Measurements from ENCODE around the gene RTL10.

DNA sequence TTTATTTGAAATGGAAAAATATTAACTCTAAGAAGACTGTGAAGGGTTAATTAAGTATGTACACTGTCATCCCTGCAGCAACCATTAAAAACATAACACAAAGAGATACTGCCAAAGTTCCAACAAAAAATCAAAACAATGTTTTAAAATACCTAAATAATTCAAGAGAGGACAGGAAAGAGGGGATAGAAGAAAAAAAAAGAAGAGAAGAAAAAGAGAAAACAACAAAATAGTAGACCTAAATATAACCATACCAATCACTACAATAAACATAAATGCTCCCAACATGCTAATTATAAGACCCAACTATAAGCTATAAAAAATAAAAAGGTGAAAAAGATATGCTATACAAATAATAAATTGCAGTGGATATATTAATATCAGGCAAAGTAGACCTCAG, 20.1 kb downstream of the RTL10 start:
- TF ChIP-seq, protein P1, sequence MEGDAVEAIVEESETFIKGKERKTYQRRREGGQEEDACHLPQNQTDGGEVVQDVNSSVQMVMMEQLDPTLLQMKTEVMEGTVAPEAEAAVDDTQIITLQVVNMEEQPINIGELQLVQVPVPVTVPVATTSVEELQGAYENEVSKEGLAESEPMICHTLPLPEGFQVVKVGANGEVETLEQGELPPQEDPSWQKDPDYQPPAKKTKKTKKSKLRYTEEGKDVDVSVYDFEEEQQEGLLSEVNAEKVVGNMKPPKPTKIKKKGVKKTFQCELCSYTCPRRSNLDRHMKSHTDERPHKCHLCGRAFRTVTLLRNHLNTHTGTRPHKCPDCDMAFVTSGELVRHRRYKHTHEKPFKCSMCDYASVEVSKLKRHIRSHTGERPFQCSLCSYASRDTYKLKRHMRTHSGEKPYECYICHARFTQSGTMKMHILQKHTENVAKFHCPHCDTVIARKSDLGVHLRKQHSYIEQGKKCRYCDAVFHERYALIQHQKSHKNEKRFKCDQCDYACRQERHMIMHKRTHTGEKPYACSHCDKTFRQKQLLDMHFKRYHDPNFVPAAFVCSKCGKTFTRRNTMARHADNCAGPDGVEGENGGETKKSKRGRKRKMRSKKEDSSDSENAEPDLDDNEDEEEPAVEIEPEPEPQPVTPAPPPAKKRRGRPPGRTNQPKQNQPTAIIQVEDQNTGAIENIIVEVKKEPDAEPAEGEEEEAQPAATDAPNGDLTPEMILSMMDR (conservative IDR thresholded peaks at IDR 0.05), result no peak
- TF ChIP-seq ZFX (IDR thresholded peaks at IDR 0.05), result no peak
